HFFc6 (cell line): ENCODE results near the gene IGSF6. TPM values are rescaled to one million over a fixed set of nuclear protein-coding genes. Genes with fewer than 3 reads are reported as not detected.

Experiments
- DNase-seq: peaks from one replicate; pipeline ENCODE4 v3.0.0-alpha.2; 2018
- H3K27ac Mint-ChIP-seq: 2 replicates; pipeline ENCODE4 v1.8.0; 2020; ENCODE audit warnings: mild to moderate bottlenecking, mixed read lengths
- H3K27me3 Mint-ChIP-seq: 2 replicates; pipeline ENCODE4 v1.8.0; 2021; ENCODE audit warnings: mild to moderate bottlenecking, moderate library complexity, mixed read lengths; ENCODE audit not compliant: insufficient read depth
- H3K36me3 Mint-ChIP-seq: 2 replicates; pipeline ENCODE4 v1.8.0; 2021; ENCODE audit warnings: low read depth, mixed read lengths
- H3K4me1 Mint-ChIP-seq: 2 replicates; pipeline ENCODE4 v1.8.0; 2020; ENCODE audit warnings: low read depth, mixed read lengths
- H3K4me3 Mint-ChIP-seq: 2 replicates; pipeline ENCODE4 v1.8.0; 2020; ENCODE audit warnings: mild to moderate bottlenecking, moderate library complexity, mixed read lengths
- H3K9me3 Mint-ChIP-seq: 2 replicates; pipeline ENCODE4 v1.8.0; 2020; ENCODE audit warnings: mild to moderate bottlenecking, mixed read lengths
- CTCF ChIP-seq: fragments of 200-600 bp; sonication (generic); IDR thresholded peaks from 2 replicates; pipeline ENCODE4 v1.5.0; 2021; ENCODE audit warnings: antibody characterized with exemption, mild to moderate bottlenecking
- total RNA-seq, 6 experiments: library from RNA; stranded (reverse); fragmentation: NEBNext Ultra II Directional; extraction: Animal tissue kit (Norgen Biotek cat#: 25700); gene quantifications; 2 replicates in 1 of 6; 3 replicates in 5 of 6; pipeline ENCODE4 v1.2.3, GENCODE V29; 2021

The IGSF6 gene
- total RNA-seq, 6 experiments from 2014 or later, result not detected

GRCh38 chr16:21600031-21600773 is 52.2 kb downstream of the IGSF6 start:
- DNase-seq, result peak; percentile 26
- peak overlapping the region; percentile 88 for H3K27ac Mint-ChIP-seq
- no peak for TF ChIP-seq CTCF
- H3K36me3 Mint-ChIP-seq, result no peaks in the 10 kb centered on the region; the same call in 1 of the 2 replicates
- H3K4me1 Mint-ChIP-seq, result peaks cover 56% of the 10 kb centered on the region
- peak overlapping the region; percentile 96 for H3K4me3 Mint-ChIP-seq
- H3K27me3 Mint-ChIP-seq, result no peaks in the 10 kb centered on the region; the same call in 1 of the 2 replicates
- no peaks in the 10 kb centered on the region for H3K9me3 Mint-ChIP-seq

GRCh38 chr16:21599122-21600030 is 53.0 kb downstream of the IGSF6 start, which contains the start of gene METTL9:
Gene METTL9, plus strand, starts transcription at chr16:21599577. Its CDS starts 157 bp downstream, at chr16:21599734.
- Mint-ChIP-seq H3K4me1 (peaks cover 54% of the 10 kb centered on the region), H3K36me3 (no peaks in the 10 kb centered on the region; the same call in 1 of the 2 replicates), H3K27me3 (no peaks in the 10 kb centered on the region), H3K4me3 (peak within 1 kb of the TSS; percentile 96), H3K9me3 (no peaks in the 10 kb centered on the region), H3K27ac (peak within 1 kb of the TSS; percentile 92)
- peak; percentile 89 for DNase-seq
- peak; percentile 8; the same call in 1 of the 2 replicates for TF ChIP-seq CTCF

- H3K27ac Mint-ChIP-seq, result peak overlapping the region; percentile 92
- H3K4me3 Mint-ChIP-seq, result peak overlapping the region; percentile 87
Observed at GRCh38 chr16:21598701-21599121, 53.7 kb downstream of the IGSF6 start.

GRCh38 chr16:21598206-21598605 is 54.2 kb downstream of the IGSF6 start:
- Mint-ChIP-seq H3K9me3 (no peaks in the 10 kb centered on the region), H3K27me3 (no peaks in the 10 kb centered on the region), H3K36me3 (no peaks in the 10 kb centered on the region; the same call in 1 of the 2 replicates), H3K4me3 (peak overlapping the region; percentile 87), H3K4me1 (peaks cover 44% of the 10 kb centered on the region), H3K27ac (peak overlapping the region; percentile 92)
- DNase-seq, result no peak
- TF ChIP-seq CTCF, result no peak

More at GRCh38 chr16:21598701-21599121, 53.7 kb downstream of the IGSF6 start:
- TF ChIP-seq CTCF, result no peak
- peaks cover 49% of the 10 kb centered on the region for H3K4me1 Mint-ChIP-seq
- H3K27me3 Mint-ChIP-seq, result no peaks in the 10 kb centered on the region
- no peak for DNase-seq
- no peaks in the 10 kb centered on the region for H3K9me3 Mint-ChIP-seq
- no peaks in the 10 kb centered on the region; the same call in 1 of the 2 replicates for H3K36me3 Mint-ChIP-seq

GRCh38 chr16:21597561-21598030 is 54.8 kb downstream of the IGSF6 start:
- TF ChIP-seq CTCF, result no peak
- Mint-ChIP-seq H3K27me3 (no peaks in the 10 kb centered on the region), H3K4me3 (0 out of 2 replicates have a peak overlapping the region, but pooled peaks have one; percentile 7), H3K9me3 (no peaks in the 10 kb centered on the region), H3K27ac (peak overlapping the region; percentile 25), H3K4me1 (peaks cover 41% of the 10 kb centered on the region), H3K36me3 (no peaks in the 10 kb centered on the region; the same call in 1 of the 2 replicates)
- DNase-seq, result no peak
